HEK293 (cell line): ENCODE data around the gene FRMD4A.

Experiments used
- CTCF ChIA-PET: fragments of 350-600 bp; formaldehyde crosslinking; extraction: SDS; loops from one replicate; lab custom pipeline; 2021; ENCODE audit warnings: antibody characterized with exemption; lab: Yijun Ruan, JAX
- POLR2A ChIA-PET: fragments of 300-600 bp; formaldehyde crosslinking; extraction: SDS; loops from one replicate; lab custom pipeline; 2020; ENCODE audit warnings: antibody characterized with exemption, inconsistent platforms; lab: Yijun Ruan, JAX
- H3K27ac ChIP-seq: fragments of 200-500 bp; sonication (Bioruptor generic); 2 replicates; pipeline ENCODE4 v1.5.1; 2014; ENCODE audit warnings: low read depth, low read length, control low read depth, inconsistent platforms; ENCODE audit errors: extremely low read depth
- H3K36me3 ChIP-seq, 2 experiments: fragments of 200-500 bp in 1 of 2; sonication (Bioruptor generic) in 1 of 2; 1 replicate in 1 of 2; 2 replicates in 1 of 2; pipeline ENCODE4 v1.5.1; 2014 to 2017; ENCODE audit warnings: inconsistent platforms in 2 of 2, low read length in 2 of 2; ENCODE audit not compliant: control insufficient read depth in 2 of 2, insufficient read depth in 1 of 2
- H3K4me1 ChIP-seq: fragments of 200-500 bp; sonication (Bioruptor generic); 2 replicates; pipeline ENCODE4 v1.5.1; 2014; ENCODE audit warnings: mild to moderate bottlenecking, low read length, inconsistent platforms; ENCODE audit not compliant: control insufficient read depth, insufficient read depth
- H3K4me3 ChIP-seq: 2 replicates; pipeline ENCODE4 v1.5.1; 2011; ENCODE audit warnings: low read depth, mild to moderate bottlenecking, control low read depth, low read length, moderate library complexity
- H3K9me3 ChIP-seq: fragments of 200-500 bp; sonication (Bioruptor generic); 2 replicates; pipeline ENCODE4 v1.5.1; 2014; ENCODE audit warnings: low read depth, low read length, inconsistent platforms; ENCODE audit not compliant: control insufficient read depth, insufficient read depth
- HOXA7 ChIP-seq: sonication (generic); formaldehyde crosslinking; IDR thresholded peaks from 2 replicates; pipeline ENCODE4 v1.8.1; 2022; ENCODE audit warnings: missing genetic modification reagents, borderline replicate concordance
- HOXC10 ChIP-seq: sonication (generic); formaldehyde crosslinking; IDR thresholded peaks from 2 replicates; pipeline ENCODE4 v1.8.1; 2023; ENCODE audit warnings: mild to moderate bottlenecking, missing genetic modification reagents
- MYNN ChIP-seq: fragments of 450-650 bp; formaldehyde crosslinking; IDR thresholded peaks from 2 replicates; pipeline ENCODE4 v1.5.1; 2016; ENCODE audit warnings: missing biosample characterization, missing genetic modification characterization, borderline replicate concordance
- PRDM10 ChIP-seq: fragments of 450-650 bp; formaldehyde crosslinking; IDR thresholded peaks from 2 replicates; pipeline ENCODE4 v1.5.1; 2016; ENCODE audit warnings: missing biosample characterization, missing genetic modification characterization
- REPIN1 ChIP-seq: fragments of 450-650 bp; formaldehyde crosslinking; IDR thresholded peaks from 2 replicates; pipeline ENCODE4 v1.5.1; 2017; ENCODE audit warnings: missing biosample characterization, missing genetic modification characterization, low read depth
- TRIM28 ChIP-seq: IDR thresholded peaks from 2 replicates; pipeline ENCODE4 v1.6.1; 2011; ENCODE audit warnings: low read length, control low read depth, borderline replicate concordance
- ZBTB44 ChIP-seq: fragments of 450-650 bp; IDR thresholded peaks from 2 replicates; pipeline ENCODE4 v1.5.1; 2018; ENCODE audit warnings: missing biosample characterization, mild to moderate bottlenecking, missing genetic modification characterization
- ZBTB48 ChIP-seq: fragments of 450-650 bp; formaldehyde crosslinking; IDR thresholded peaks from 2 replicates; pipeline ENCODE4 v1.5.1; 2016; ENCODE audit warnings: missing biosample characterization, missing genetic modification characterization
- ZBTB6 ChIP-seq: fragments of 450-650 bp; formaldehyde crosslinking; IDR thresholded peaks from 2 replicates; pipeline ENCODE4 v1.5.1; 2017; ENCODE audit warnings: missing biosample characterization, missing genetic modification characterization
- ZFHX2 ChIP-seq: fragments of 450-650 bp; formaldehyde crosslinking; conservative IDR thresholded peaks from 2 replicates; pipeline ENCODE4 v1.5.1; 2016; ENCODE audit warnings: missing biosample characterization, missing genetic modification characterization
- ZNF132 ChIP-seq: fragments of 450-650 bp; formaldehyde crosslinking; IDR thresholded peaks from 2 replicates; pipeline ENCODE4 v1.5.1; 2017; ENCODE audit warnings: missing biosample characterization, missing genetic modification characterization, borderline replicate concordance
- ZNF184 ChIP-seq: fragments of 450-650 bp; IDR thresholded peaks from 2 replicates; pipeline ENCODE4 v1.5.1; 2018; ENCODE audit warnings: missing biosample characterization, mild to moderate bottlenecking, missing genetic modification characterization
- ZNF214 ChIP-seq: fragments of 450-650 bp; formaldehyde crosslinking; IDR thresholded peaks from 2 replicates; pipeline ENCODE4 v1.5.1; 2017; ENCODE audit warnings: missing biosample characterization, mild to moderate bottlenecking, missing genetic modification characterization, borderline replicate concordance
- ZNF280D ChIP-seq: fragments of 450-650 bp; formaldehyde crosslinking; IDR thresholded peaks from 2 replicates; pipeline ENCODE4 v1.5.1; 2016; ENCODE audit warnings: missing biosample characterization, missing genetic modification characterization
- ZNF529 ChIP-seq: fragments of 450-650 bp; formaldehyde crosslinking; IDR thresholded peaks from 2 replicates; pipeline ENCODE4 v1.5.1; 2017; ENCODE audit warnings: missing genetic modification characterization, missing biosample characterization; ENCODE audit not compliant: insufficient replicate concordance
- ZNF585B ChIP-seq: fragments of 450-650 bp; formaldehyde crosslinking; IDR thresholded peaks from 2 replicates; pipeline ENCODE4 v1.5.1; 2016; ENCODE audit warnings: missing biosample characterization, missing genetic modification characterization
- ZNF670 ChIP-seq: fragments of 450-650 bp; formaldehyde crosslinking; IDR thresholded peaks from 2 replicates; pipeline ENCODE4 v1.5.1; 2016; ENCODE audit warnings: missing biosample characterization, missing genetic modification characterization, low read depth
- ZNF704 ChIP-seq: fragments of 450-650 bp; formaldehyde crosslinking; IDR thresholded peaks from 2 replicates; pipeline ENCODE4 v1.5.1; 2016; ENCODE audit warnings: missing biosample characterization, missing genetic modification characterization
- ZNF76 ChIP-seq: fragments of 450-650 bp; formaldehyde crosslinking; IDR thresholded peaks from 2 replicates; pipeline ENCODE4; 2016; ENCODE audit warnings: low read depth, missing biosample characterization, missing genetic modification characterization, borderline replicate concordance
- ZSCAN30 ChIP-seq: fragments of 450-650 bp; IDR thresholded peaks from 2 replicates; pipeline ENCODE4 v1.5.1; 2018; ENCODE audit warnings: missing biosample characterization, mild to moderate bottlenecking, missing genetic modification characterization, moderate library complexity

Gene FRMD4A

GRCh38 chr10:14116837-14117236, 213.9 kb downstream of the FRMD4A start:
- CTCF ChIA-PET, result interaction anchor here (0.6 kb wide), 1 partner anchor 18 kb away, joined by 4 read pairs; no protein-coding TSS in a partner anchor
- no peaks in the 10 kb centered on the region for H3K4me1 ChIP-seq
- no peak for TF ChIP-seq REPIN1 (tag by site-specific recombination)
- no peak for TF ChIP-seq ZBTB48 (tag by site-specific recombination)
- TF ChIP-seq TRIM28, result no peak
- no peak for TF ChIP-seq ZFHX2 (tag by site-specific recombination)
- TF ChIP-seq ZNF280D (tag by site-specific recombination), result no peak
- no peak for TF ChIP-seq ZBTB44 (tag by site-specific recombination)
- TF ChIP-seq ZNF529 (tag by site-specific recombination), result no peak
- no peak for TF ChIP-seq ZNF670 (tag by site-specific recombination)
- no peak for TF ChIP-seq ZNF132
- TF ChIP-seq ZNF704, result no peak
- TF ChIP-seq PRDM10, result no peak
- TF ChIP-seq MYNN (tag by site-specific recombination), result no peak
- TF ChIP-seq ZNF76 (tag by site-specific recombination), result no peak
- TF ChIP-seq ZNF585B (tag by site-specific recombination), result no peak
- TF ChIP-seq ZSCAN30 (tag by site-specific recombination), result no peak
- no peak for TF ChIP-seq ZNF184 (tag by site-specific recombination)
- TF ChIP-seq, all 188 proteins: peak for 0
- Histone ChIP-seq H3K36me3 (no peaks in the 10 kb centered on the region), H3K9me3 (no peaks in the 10 kb centered on the region), H3K27ac (no peak overlapping the region), H3K4me3 (no peak overlapping the region)
- POLR2A ChIA-PET, result no interaction called here

GRCh38 chr10:14116021-14116420, 214.7 kb downstream of the FRMD4A start:
- Histone ChIP-seq H3K4me1 (no peaks in the 10 kb centered on the region), H3K36me3 (no peaks in the 10 kb centered on the region), H3K9me3 (no peaks in the 10 kb centered on the region), H3K4me3 (no peak overlapping the region), H3K27ac (no peak overlapping the region)
- ChIA-PET POLR2A (no interaction called here), CTCF (no interaction called here)
- no peak for TF ChIP-seq HOXA7 (CRISPR knock-in tag)
- no peak for TF ChIP-seq HOXC10 (CRISPR knock-in tag)
- TF ChIP-seq ZNF214 (tag by site-specific recombination), result no peak
- no peak for TF ChIP-seq ZBTB6
